Astrocyte (in vitro differentiated cells and primary cell): Measurements from ENCODE around the gene PFN4. TPM values are rescaled to one million over a fixed set of nuclear protein-coding genes. Genes with fewer than 3 reads are reported as not detected.

Experiments used
- DNase-seq: peaks from one replicate; pipeline ENCODE4 v3.0.0-alpha.2; 2010; ENCODE audit warnings: low read depth
- FAIRE-seq: peaks from 2 replicates; lab custom pipeline; 2011; peaks lifted over from hg19 to GRCh38; lab: Jason Lieb, UNC
- H2AFZ ChIP-seq: 2 replicates; pipeline ENCODE4 v1.6.0; 2012; ENCODE audit warnings: low read depth, low read length, inconsistent platforms
- H3K27ac ChIP-seq: 2 replicates; pipeline ENCODE4 v1.5.1; 2011; ENCODE audit warnings: low read depth, low read length, inconsistent platforms
- H3K27me3 ChIP-seq: 2 replicates; pipeline ENCODE4 v1.6.0; 2011; ENCODE audit warnings: low read length, inconsistent platforms; ENCODE audit not compliant: insufficient read depth
- H3K36me3 ChIP-seq: 2 replicates; pipeline ENCODE4 v1.5.1; 2011; ENCODE audit warnings: low read length, inconsistent platforms; ENCODE audit not compliant: insufficient read depth
- H3K4me1 ChIP-seq: 2 replicates; pipeline ENCODE4 v1.5.1; 2011; ENCODE audit warnings: low read length, inconsistent platforms; ENCODE audit not compliant: insufficient read depth
- H3K4me2 ChIP-seq: 2 replicates; pipeline ENCODE4 v1.6.0; 2012; ENCODE audit warnings: low read length, inconsistent platforms
- H3K4me3 ChIP-seq: 2 replicates; pipeline ENCODE4 v1.5.1; 2011; ENCODE audit warnings: low read depth, mild to moderate bottlenecking, low read length, inconsistent platforms; ENCODE audit not compliant: insufficient read depth
- H3K79me2 ChIP-seq: 2 replicates; pipeline ENCODE4 v1.6.0; 2012; ENCODE audit warnings: mild to moderate bottlenecking, low read length, inconsistent platforms; ENCODE audit not compliant: insufficient read depth
- H3K9ac ChIP-seq: 2 replicates; pipeline ENCODE4 v1.6.0; 2012; ENCODE audit warnings: mild to moderate bottlenecking, low read length, inconsistent platforms
- H3K9me3 ChIP-seq: 2 replicates; pipeline ENCODE4 v1.5.1; 2012; ENCODE audit warnings: low read depth, mild to moderate bottlenecking, low read length, inconsistent platforms; ENCODE audit not compliant: insufficient read depth
- H4K20me1 ChIP-seq: 2 replicates; pipeline ENCODE4 v1.6.0; 2012; ENCODE audit warnings: low read length, inconsistent platforms; ENCODE audit not compliant: insufficient read depth
- H3K27ac Mint-ChIP-seq: one replicate; pipeline ENCODE4 v1.8.0; 2021; ENCODE audit warnings: mild to moderate bottlenecking, mixed read lengths; ENCODE audit not compliant: unreplicated experiment
- H3K27me3 Mint-ChIP-seq: one replicate; pipeline ENCODE4 v1.8.0; 2021; ENCODE audit warnings: low read depth, mixed read lengths; ENCODE audit not compliant: unreplicated experiment
- H3K36me3 Mint-ChIP-seq: one replicate; pipeline ENCODE4 v1.8.0; 2021; ENCODE audit warnings: low read depth, mixed read lengths; ENCODE audit not compliant: unreplicated experiment
- H3K4me1 Mint-ChIP-seq: one replicate; pipeline ENCODE4 v1.8.0; 2021; ENCODE audit warnings: low read depth, mixed read lengths; ENCODE audit not compliant: unreplicated experiment
- H3K4me3 Mint-ChIP-seq: one replicate; pipeline ENCODE4 v1.8.0; 2021; ENCODE audit warnings: mild to moderate bottlenecking, moderate library complexity, mixed read lengths; ENCODE audit not compliant: unreplicated experiment
- H3K9me3 Mint-ChIP-seq: one replicate; pipeline ENCODE4 v1.8.0; 2021; ENCODE audit warnings: mild to moderate bottlenecking, mixed read lengths; ENCODE audit not compliant: unreplicated experiment
- CTCF ChIP-seq: IDR thresholded peaks from 2 replicates; pipeline ENCODE4 v1.5.1; 2011; ENCODE audit warnings: low read depth, mild to moderate bottlenecking, inconsistent platforms, low read length, moderate library complexity; ENCODE audit not compliant: insufficient read depth
- EZH2 ChIP-seq: IDR thresholded peaks from 2 replicates; pipeline ENCODE4 v1.6.1; 2012; ENCODE audit warnings: mild to moderate bottlenecking, low read length, inconsistent platforms; ENCODE audit not compliant: insufficient read depth
- total RNA-seq: library from RNA; stranded (reverse); gene quantifications from 2 replicates; pipeline ENCODE4 v1.2.1, GENCODE V29; 2021

The PFN4 gene
- total RNA-seq, 1 donor from 2014 or later, result 0.64 TPM

DNA sequence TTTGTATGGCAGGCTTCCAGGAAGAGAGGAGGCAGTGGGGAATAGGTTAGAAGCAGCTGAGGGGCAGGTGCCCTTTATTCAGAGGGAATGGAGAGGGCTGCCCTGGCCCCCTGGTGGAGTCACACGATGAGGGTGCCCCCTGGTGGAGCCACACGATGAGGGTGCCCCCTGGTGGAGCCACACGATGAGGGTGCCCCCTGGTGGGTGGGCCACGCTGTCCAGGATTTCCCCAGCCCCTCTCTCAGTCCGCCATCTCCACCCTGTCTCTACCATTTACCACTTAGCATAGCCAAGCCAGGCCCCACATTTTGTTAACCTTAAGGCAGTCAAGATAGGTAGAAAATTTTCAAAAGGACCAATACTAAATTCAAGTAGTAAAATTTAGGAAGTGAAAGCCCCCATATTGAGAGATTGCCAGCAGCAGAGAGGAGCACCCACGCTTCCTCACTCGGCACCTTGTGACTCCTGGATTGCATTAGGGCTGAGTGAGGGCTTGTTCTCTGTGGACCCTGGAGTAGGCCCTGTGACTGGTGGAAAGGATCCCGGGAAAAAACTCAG is 41.4 kb upstream of the PFN4 start:
- Histone ChIP-seq H3K4me3 (no peak overlapping the region), H3K9me3 (no peaks in the 10 kb centered on the region), H3K27ac (no peak overlapping the region), H3K27me3 (no peaks in the 10 kb centered on the region), H3K79me2 (no peaks in the 10 kb centered on the region), H4K20me1 (no peaks in the 10 kb centered on the region), H3K36me3 (no peaks in the 10 kb centered on the region), H3K4me1 (no peaks in the 10 kb centered on the region), H3K4me2 (no peak overlapping the region), H2AFZ (no peak overlapping the region), H3K9ac (no peak overlapping the region)
- TF ChIP-seq EZH2, result no peak
- TF ChIP-seq CTCF, result peak; percentile 25
- H3K9me3 Mint-ChIP-seq, result peaks cover 10% of the 10 kb centered on the region
- FAIRE-seq (no peak), DNase-seq (no peak)
- H3K4me1 Mint-ChIP-seq, result peaks cover 12% of the 10 kb centered on the region
- H3K27me3 Mint-ChIP-seq, result peaks cover 8% of the 10 kb centered on the region
- H3K27ac Mint-ChIP-seq, result no peak overlapping the region
- peaks cover 8% of the 10 kb centered on the region for H3K36me3 Mint-ChIP-seq
- no peak overlapping the region for H3K4me3 Mint-ChIP-seq

- Histone ChIP-seq H3K9me3 (no peaks in the 10 kb centered on the region), H3K36me3 (no peaks in the 10 kb centered on the region), H3K27ac (no peak overlapping the region), H3K79me2 (no peaks in the 10 kb centered on the region), H3K9ac (no peak overlapping the region), H4K20me1 (no peaks in the 10 kb centered on the region), H2AFZ (no peak overlapping the region), H3K4me3 (no peak overlapping the region), H3K4me2 (no peak overlapping the region), H3K27me3 (no peaks in the 10 kb centered on the region), H3K4me1 (no peaks in the 10 kb centered on the region)
- Mint-ChIP-seq H3K36me3 (peaks cover 8% of the 10 kb centered on the region), H3K4me3 (no peak overlapping the region), H3K4me1 (peaks cover 7% of the 10 kb centered on the region), H3K9me3 (peaks cover 10% of the 10 kb centered on the region), H3K27ac (no peak overlapping the region), H3K27me3 (peaks cover 8% of the 10 kb centered on the region)
- no peak for FAIRE-seq
- no peak for DNase-seq
- TF ChIP-seq EZH2 (no peak), CTCF (no peak)
Observed at GRCh38 chr2:24163601-24164000, 40.5 kb upstream of the PFN4 start.

- H3K4me1 ChIP-seq, result no peaks in the 10 kb centered on the region
- no peaks in the 10 kb centered on the region for H3K27me3 ChIP-seq
- peaks cover 8% of the 10 kb centered on the region for H3K36me3 Mint-ChIP-seq
- H3K9me3 ChIP-seq, result no peaks in the 10 kb centered on the region
- H3K4me3 Mint-ChIP-seq, result no peak overlapping the region
- no peaks in the 10 kb centered on the region for H3K36me3 ChIP-seq
- no peaks in the 10 kb centered on the region for H3K79me2 ChIP-seq
- no peak for FAIRE-seq
- no peak for TF ChIP-seq EZH2
- TF ChIP-seq CTCF, result no peak
- no peak overlapping the region for H3K27ac ChIP-seq
- no peak overlapping the region for H3K4me3 ChIP-seq
- no peak overlapping the region for H3K4me2 ChIP-seq
- peaks cover 8% of the 10 kb centered on the region for H3K27me3 Mint-ChIP-seq
- H3K9me3 Mint-ChIP-seq, result peaks cover 11% of the 10 kb centered on the region
- no peak overlapping the region for H2AFZ ChIP-seq
- no peak for DNase-seq
- H3K27ac Mint-ChIP-seq, result no peak overlapping the region
- H3K9ac ChIP-seq, result no peak overlapping the region
- no peaks in the 10 kb centered on the region for H4K20me1 ChIP-seq
- peaks cover 3% of the 10 kb centered on the region for H3K4me1 Mint-ChIP-seq
Observed at GRCh38 chr2:24163186-24163585, 40.1 kb upstream of the PFN4 start.
